Lung microvascular endothelial cell (primary cell): Measurements from ENCODE around the gene KCNQ1OT1. TPM values are rescaled to one million over a fixed set of nuclear protein-coding genes. Genes with fewer than 3 reads are reported as not detected.
"Not testable (repeated sequence)": the region's sequence is repeated elsewhere in the genome, so short reads cannot be mapped to it uniquely, and the experiment has no call there.

Source experiments
- DNase-seq, 2 donors: peaks; one replicate each; pipeline versions ENCODE4 v3.0.0 to v3.0.0-alpha.2; 2010; ENCODE audit warnings: low read depth in 2 of 2
- total RNA-seq: library from RNA; depleted of rRNA; stranded (reverse); fragments of >200 nt; gene quantifications from 2 replicates; pipeline ENCODE4 v1.2.1, GENCODE V29; 2014

Gene KCNQ1OT1
- total RNA-seq, 1 donor from 2014 or later, result 0.79 TPM

GRCh38 chr11:2655016-2655719 lies 44.6 kb downstream of the KCNQ1OT1 start:
- no peak for DNase-seq

- no peak for DNase-seq
Measured at GRCh38 chr11:2653930-2654739, 45.7 kb downstream of the KCNQ1OT1 start.

- DNase-seq, result no peak
Measured at GRCh38 chr11:2653198-2653551, 46.6 kb downstream of the KCNQ1OT1 start.

- no peak for DNase-seq
Measured at GRCh38 chr11:2652333-2653197, 47.2 kb downstream of the KCNQ1OT1 start.

- DNase-seq, result no peak
Measured at GRCh38 chr11:2651826-2652271, 47.9 kb downstream of the KCNQ1OT1 start.

GRCh38 chr11:2651054-2651617 lies 48.7 kb downstream of the KCNQ1OT1 start:
- DNase-seq, result no peak

GRCh38 chr11:2650343-2650867 lies 49.4 kb downstream of the KCNQ1OT1 start:
- no peak for DNase-seq

GRCh38 chr11:2649848-2650247 lies 49.9 kb downstream of the KCNQ1OT1 start:
- DNase-seq, result no peak

- DNase-seq, result no peak
Measured at GRCh38 chr11:2649400-2649799, 50.4 kb downstream of the KCNQ1OT1 start.

- DNase-seq, result no peak
Measured at GRCh38 chr11:2647953-2648352, 51.8 kb downstream of the KCNQ1OT1 start.

GRCh38 chr11:2647167-2647566 lies 52.6 kb downstream of the KCNQ1OT1 start:
- DNase-seq, result no peak

GRCh38 chr11:2645779-2646118 lies 54.0 kb downstream of the KCNQ1OT1 start:
- no peak for DNase-seq

GRCh38 chr11:2644844-2645778 lies 54.7 kb downstream of the KCNQ1OT1 start:
- DNase-seq, result no peak

- DNase-seq, result no peak
Measured at GRCh38 chr11:2643746-2644145, 56.0 kb downstream of the KCNQ1OT1 start.

GRCh38 chr11:2641623-2642022 lies 58.2 kb downstream of the KCNQ1OT1 start:
- no peak for DNase-seq

GRCh38 chr11:2639763-2640162 lies 60.0 kb downstream of the KCNQ1OT1 start:
- DNase-seq, result not testable (repeated sequence)

- DNase-seq, result no peak
Measured at GRCh38 chr11:2631161-2631560, 68.6 kb downstream of the KCNQ1OT1 start.

GRCh38 chr11:2630679-2631078 lies 69.1 kb downstream of the KCNQ1OT1 start:
- DNase-seq, result no peak

- no peak for DNase-seq
Measured at GRCh38 chr11:2625183-2625582, 74.6 kb downstream of the KCNQ1OT1 start.

GRCh38 chr11:2621894-2622293 lies 77.9 kb downstream of the KCNQ1OT1 start:
- DNase-seq, result no peak
